HepG2 (cell line): Measurements from ENCODE around the gene TRAPPC12. TPM values are rescaled to one million over a fixed set of nuclear protein-coding genes. Genes with fewer than 3 reads are reported as not detected.

Experiments
- ATAC-seq: fragments of 200-7000 bp; cut with Tn5 transposase; 3 replicates; pipeline ENCODE4 v1.9.1; 2020; ENCODE audit warnings: mild to moderate bottlenecking, moderate library complexity
- BruUV-seq: library from RNA; stranded (reverse); fragments of 400-500 nt; replicated peaks from 2 replicates; lab custom pipeline; 2021; lab: Mats Ljungman, UMichigan
- CTCF ChIA-PET: fragments of 300-600 bp; formaldehyde crosslinking; extraction: SDS; loops from one replicate; lab custom pipeline; 2021; ENCODE audit warnings: low total read pairs, inconsistent platforms, low intra/inter-chr PET ratio; lab: Yijun Ruan, JAX
- POLR2A ChIA-PET: fragments of 350-600 bp; sonication (Branson Sonifier 250); formaldehyde crosslinking; loops from one replicate; lab custom pipeline; 2020; ENCODE audit warnings: antibody characterized with exemption, inconsistent platforms; lab: Yijun Ruan, JAX
- DNase-seq: peaks from one replicate; pipeline ENCODE4 v3.0.0-alpha.2; 2015; ENCODE audit warnings: low spot score
- FAIRE-seq: peaks from 3 replicates; lab custom pipeline; 2011; peaks lifted over from hg19 to GRCh38; lab: Jason Lieb, UNC
- H2AFZ ChIP-seq: one replicate; pipeline ENCODE4 v1.6.1; 2011; ENCODE audit warnings: low read length, inconsistent platforms
- H3K27ac ChIP-seq: fragments of 300-600 bp; 3 replicates; pipeline ENCODE4 v1.8.0; 2011; ENCODE audit warnings: mixed run types, mild to moderate bottlenecking, mixed read lengths, low read length, inconsistent platforms; ENCODE audit not compliant: insufficient read depth; ENCODE audit errors: extremely low read length
- H3K27me3 ChIP-seq, 2 experiments: fragments of 200-600 bp in 1 of 2; 2 replicates in 1 of 2; 3 replicates in 1 of 2; pipeline versions ENCODE4 v1.6.0 to v1.8.0; 2011; ENCODE audit warnings: low read length in 2 of 2, mild to moderate bottlenecking in 2 of 2, moderate library complexity in 2 of 2, inconsistent platforms in 1 of 2; ENCODE audit not compliant: insufficient read depth in 2 of 2, control insufficient read depth in 1 of 2
- H3K36me3 ChIP-seq, 2 experiments: fragments of 200-600 bp in 1 of 2; replicated peaks in 1 of 2; 2 replicates in 1 of 2; 3 replicates in 1 of 2; pipeline versions ENCODE4 v1.5.1 to v1.8.0; 2011; ENCODE audit warnings: low read length in 2 of 2, inconsistent platforms in 1 of 2; ENCODE audit not compliant: insufficient read depth in 2 of 2, control insufficient read depth in 1 of 2
- H3K4me1 ChIP-seq: 2 replicates; pipeline ENCODE4 v1.5.1; 2012; ENCODE audit warnings: low read length, inconsistent platforms; ENCODE audit not compliant: insufficient read depth
- H3K4me2 ChIP-seq: 2 replicates; pipeline ENCODE4 v1.6.0; 2011; ENCODE audit warnings: low read depth, low read length, inconsistent platforms
- H3K4me3 ChIP-seq, 3 experiments: fragments of 200-600 bp in 1 of 3; sonication (generic), shearing (Covaris generic) in 1 of 3; replicated peaks in 1 of 3; 2 replicates each; pipeline ENCODE4 v1.5.1; 2011 to 2016; ENCODE audit warnings: low read length in 3 of 3, inconsistent platforms in 2 of 3, low read depth in 2 of 3, mild to moderate bottlenecking in 2 of 3, control low read depth in 1 of 3, mixed read lengths in 1 of 3; ENCODE audit not compliant: insufficient read depth in 1 of 3
- H3K79me2 ChIP-seq: one replicate; pipeline ENCODE4 v1.6.1; 2011; ENCODE audit warnings: low read length, inconsistent platforms; ENCODE audit not compliant: insufficient read depth
- H3K9ac ChIP-seq: 2 replicates; pipeline ENCODE4 v1.6.0; 2011; ENCODE audit warnings: mild to moderate bottlenecking, low read depth, low read length, inconsistent platforms; ENCODE audit not compliant: insufficient read depth
- H3K9me3 ChIP-seq: 2 replicates; pipeline ENCODE4 v1.5.1; 2012; ENCODE audit warnings: mild to moderate bottlenecking, low read length
- H4K20me1 ChIP-seq: 2 replicates; pipeline ENCODE4 v1.6.0; 2011; ENCODE audit warnings: inconsistent platforms, mild to moderate bottlenecking, low read length, moderate library complexity; ENCODE audit not compliant: insufficient read depth
- AGO2 ChIP-seq: fragments of 200-400 bp; formaldehyde crosslinking; optimal IDR thresholded peaks from 2 replicates; pipeline ENCODE3; 2017; ENCODE audit warnings: mild to moderate bottlenecking, low read depth, low read length, moderate library complexity
- CEBPB ChIP-seq: IDR thresholded peaks from 2 replicates; pipeline ENCODE4 v1.6.1; 2011; ENCODE audit warnings: low read depth, low read length, improper control_type of control experiment, borderline replicate concordance
- CEBPG ChIP-seq: IDR thresholded peaks from 2 replicates; pipeline ENCODE4 v1.6.1; 2016
- CREB1 ChIP-seq, 2 experiments: fragments of 450-650 bp in 1 of 2; IDR thresholded peaks; 2 replicates each; pipeline ENCODE4 v1.6.1; 2016 to 2017; ENCODE audit warnings: control low read depth in 1 of 2, mild to moderate bottlenecking in 1 of 2, missing compliant biosample characterization in 1 of 2, missing genetic modification characterization in 1 of 2
- RAD21 ChIP-seq: fragments of 450-650 bp; formaldehyde crosslinking; IDR thresholded peaks from 2 replicates; pipeline ENCODE4 v1.5.0; 2020; ENCODE audit warnings: mild to moderate bottlenecking
- SMC3 ChIP-seq: IDR thresholded peaks from 2 replicates; pipeline ENCODE4 v1.6.1; 2011; ENCODE audit warnings: low read length, improper control_type of control experiment
- STAG1 ChIP-seq: sonication (generic); formaldehyde crosslinking; IDR thresholded peaks from 2 replicates; pipeline ENCODE4 v1.4.0; 2020; ENCODE audit warnings: missing genetic modification reagents
- ZC3H13 ChIP-seq: sonication (generic); formaldehyde crosslinking; IDR thresholded peaks from 2 replicates; pipeline ENCODE4 v1.8.1; 2023; ENCODE audit warnings: mild to moderate bottlenecking, missing genetic modification reagents, moderate library complexity
- ZNF274 ChIP-seq: sonication (generic); formaldehyde crosslinking; IDR thresholded peaks from 2 replicates; pipeline ENCODE4 v1.5.1; 2020; ENCODE audit warnings: mild to moderate bottlenecking, missing genetic modification reagents
- ZNF354B ChIP-seq: sonication (generic); formaldehyde crosslinking; IDR thresholded peaks from 2 replicates; pipeline ENCODE4 v1.8.0; 2022; ENCODE audit warnings: mild to moderate bottlenecking, missing genetic modification reagents
- WGBS: methylation state at CpG from one replicate; pipeline ENCODE4 v1.1.6; 2017; ENCODE audit warnings: low lambda C conversion rate; 5-methylcytosine and 5-hydroxymethylcytosine counted together
- in situ Hi-C: cut with HindIII; loops from 2 replicates; pipeline ENCODE4 v1.10.0; 2017; ENCODE audit warnings: low pct_unique_long_range_greater_than_20kb; ENCODE audit not compliant: extremely low pct_ligation_motif_present
- intact Hi-C: fragments of 100-400 bp; cut with micrococcal nuclease; formaldehyde crosslinking; loops from one replicate; pipeline ENCODE4 v1.10.0; 2022; ENCODE audit not compliant: unreplicated experiment
- polyA plus RNA-seq, 8 experiments: library from polyadenylated mRNA; depleted of rRNA in 3 of 8; stranded (reverse) in 7 of 8; unstranded in 1 of 8; fragments of >200 nt; fragmentation: Illumina TruSeq in 4 of 8; extraction: Trizol in 4 of 8; gene quantifications; 2 replicates each; pipeline versions ENCODE4 v1.2.1 to v1.2.3, GENCODE V29; 2011 to 2016; ENCODE audit warnings: low read depth in 4 of 8, missing spikeins in 1 of 8, mixed read lengths in 1 of 8; ENCODE audit not compliant: insufficient read depth in 1 of 8
- total RNA-seq, 5 experiments: library from RNA; depleted of rRNA; stranded (reverse); fragments of >200 nt; fragmentation: Illumina TruSeq; extraction: Trizol; gene quantifications; 2 replicates each; pipeline ENCODE4 v1.2.3, GENCODE V29; 2016; ENCODE audit warnings: low read depth in 1 of 5
- TF ChIP-seq, protein P1 (sequence below): sonication (generic); formaldehyde crosslinking; IDR thresholded peaks from 2 replicates; pipeline ENCODE4 v1.8.0; 2022; ENCODE audit warnings: missing genetic modification reagents, mild to moderate bottlenecking, moderate library complexity, borderline replicate concordance
- TF ChIP-seq, protein P2 (sequence below): sonication (generic); formaldehyde crosslinking; IDR thresholded peaks from 2 replicates; pipeline ENCODE4 v1.5.0; 2020; ENCODE audit warnings: mild to moderate bottlenecking, missing genetic modification reagents, moderate library complexity
- TF ChIP-seq, protein P3 (sequence below): IDR thresholded peaks from 2 replicates; pipeline ENCODE4 v1.6.1; 2012; ENCODE audit warnings: low read depth, low read length, improper control_type of control experiment

Gene TRAPPC12
- total and polyA plus RNA-seq, 2 of the 13 experiments (the other 11 are each of a cell fraction or from before 2014, with no cell fraction given), result 46.4 to 97.7 TPM

DNA sequence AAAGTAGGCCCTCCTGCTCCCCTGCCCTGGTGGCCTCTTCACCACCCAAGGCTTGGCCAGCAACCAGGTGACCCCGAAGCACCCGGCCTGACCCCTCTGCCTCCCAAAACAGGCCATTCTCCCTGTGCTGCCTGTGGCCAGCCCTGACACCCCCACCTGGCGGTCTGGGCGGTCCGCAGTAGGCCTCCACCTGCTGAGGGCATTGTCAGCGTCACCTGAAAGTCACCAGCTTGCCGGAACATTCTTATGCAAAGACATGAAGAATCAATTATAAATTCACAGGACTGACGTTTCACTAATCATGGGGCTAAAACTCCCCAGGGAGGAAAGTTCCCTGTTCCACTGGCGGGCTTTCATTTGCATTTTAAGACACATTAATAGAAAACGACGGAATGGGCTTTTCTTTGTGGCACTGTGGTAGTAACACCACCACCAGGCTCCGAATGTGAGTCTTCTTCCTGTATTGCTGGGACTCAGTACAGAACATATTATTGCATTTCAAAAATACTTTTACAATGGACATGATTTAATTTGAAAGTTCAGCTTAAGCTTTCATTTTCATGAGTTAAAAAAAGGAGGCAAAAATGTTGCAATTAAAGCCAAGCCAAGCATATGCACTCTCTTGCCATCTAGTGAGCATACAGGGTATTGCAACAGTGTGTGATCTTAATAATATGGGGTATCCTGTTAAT lies 82.5 kb downstream of the TRAPPC12 start:
- Histone ChIP-seq H3K27ac (no peak overlapping the region), H3K36me3 (peaks cover 11 to 20% of the 10 kb centered on the region in 2 experiments; a peak in 4 of 5 replicates), H3K9me3 (no peaks in the 10 kb centered on the region), H3K9ac (no peak overlapping the region), H3K4me1 (peaks cover 39% of the 10 kb centered on the region), H3K79me2 (no peaks in the 10 kb centered on the region), H3K27me3 (no peaks in the 10 kb centered on the region), H4K20me1 (no peaks in the 10 kb centered on the region), H3K4me2 (no peak overlapping the region), H2AFZ (no peak overlapping the region), H3K4me3 (no peak overlapping the region)
- TF ChIP-seq CEBPB (peak; percentile 90), CEBPG (CRISPR knock-in tag) (peak; percentile 81), ZC3H13 (no peak), STAG1 (CRISPR knock-in tag) (peak; percentile 67), ZNF274 (CRISPR knock-in tag) (0 out of 2 replicates have a peak, but pooled peaks have one; percentile 23), AGO2 (peak; percentile 6), CREB1 (IDR thresholded peaks at IDR 0.05) (no peak), CREB1 (CRISPR knock-in tag; IDR thresholded peaks at IDR 0.05) (0 out of 2 replicates have a peak, but pooled peaks have one; percentile 18), SMC3 (peak; percentile 77), ZNF354B (CRISPR knock-in tag) (no peak), RAD21 (CRISPR knock-in tag) (0 out of 2 replicates have a peak, but pooled peaks have one; percentile 54)
- TF ChIP-seq, protein P1, sequence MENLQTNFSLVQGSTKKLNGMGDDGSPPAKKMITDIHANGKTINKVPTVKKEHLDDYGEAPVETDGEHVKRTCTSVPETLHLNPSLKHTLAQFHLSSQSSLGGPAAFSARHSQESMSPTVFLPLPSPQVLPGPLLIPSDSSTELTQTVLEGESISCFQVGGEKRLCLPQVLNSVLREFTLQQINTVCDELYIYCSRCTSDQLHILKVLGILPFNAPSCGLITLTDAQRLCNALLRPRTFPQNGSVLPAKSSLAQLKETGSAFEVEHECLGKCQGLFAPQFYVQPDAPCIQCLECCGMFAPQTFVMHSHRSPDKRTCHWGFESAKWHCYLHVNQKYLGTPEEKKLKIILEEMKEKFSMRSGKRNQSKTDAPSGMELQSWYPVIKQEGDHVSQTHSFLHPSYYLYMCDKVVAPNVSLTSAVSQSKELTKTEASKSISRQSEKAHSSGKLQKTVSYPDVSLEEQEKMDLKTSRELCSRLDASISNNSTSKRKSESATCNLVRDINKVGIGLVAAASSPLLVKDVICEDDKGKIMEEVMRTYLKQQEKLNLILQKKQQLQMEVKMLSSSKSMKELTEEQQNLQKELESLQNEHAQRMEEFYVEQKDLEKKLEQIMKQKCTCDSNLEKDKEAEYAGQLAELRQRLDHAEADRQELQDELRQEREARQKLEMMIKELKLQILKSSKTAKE (CRISPR knock-in tag), result no peak
- TF ChIP-seq, protein P2, sequence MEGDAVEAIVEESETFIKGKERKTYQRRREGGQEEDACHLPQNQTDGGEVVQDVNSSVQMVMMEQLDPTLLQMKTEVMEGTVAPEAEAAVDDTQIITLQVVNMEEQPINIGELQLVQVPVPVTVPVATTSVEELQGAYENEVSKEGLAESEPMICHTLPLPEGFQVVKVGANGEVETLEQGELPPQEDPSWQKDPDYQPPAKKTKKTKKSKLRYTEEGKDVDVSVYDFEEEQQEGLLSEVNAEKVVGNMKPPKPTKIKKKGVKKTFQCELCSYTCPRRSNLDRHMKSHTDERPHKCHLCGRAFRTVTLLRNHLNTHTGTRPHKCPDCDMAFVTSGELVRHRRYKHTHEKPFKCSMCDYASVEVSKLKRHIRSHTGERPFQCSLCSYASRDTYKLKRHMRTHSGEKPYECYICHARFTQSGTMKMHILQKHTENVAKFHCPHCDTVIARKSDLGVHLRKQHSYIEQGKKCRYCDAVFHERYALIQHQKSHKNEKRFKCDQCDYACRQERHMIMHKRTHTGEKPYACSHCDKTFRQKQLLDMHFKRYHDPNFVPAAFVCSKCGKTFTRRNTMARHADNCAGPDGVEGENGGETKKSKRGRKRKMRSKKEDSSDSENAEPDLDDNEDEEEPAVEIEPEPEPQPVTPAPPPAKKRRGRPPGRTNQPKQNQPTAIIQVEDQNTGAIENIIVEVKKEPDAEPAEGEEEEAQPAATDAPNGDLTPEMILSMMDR, result peak; percentile 71
- TF ChIP-seq, protein P3, sequence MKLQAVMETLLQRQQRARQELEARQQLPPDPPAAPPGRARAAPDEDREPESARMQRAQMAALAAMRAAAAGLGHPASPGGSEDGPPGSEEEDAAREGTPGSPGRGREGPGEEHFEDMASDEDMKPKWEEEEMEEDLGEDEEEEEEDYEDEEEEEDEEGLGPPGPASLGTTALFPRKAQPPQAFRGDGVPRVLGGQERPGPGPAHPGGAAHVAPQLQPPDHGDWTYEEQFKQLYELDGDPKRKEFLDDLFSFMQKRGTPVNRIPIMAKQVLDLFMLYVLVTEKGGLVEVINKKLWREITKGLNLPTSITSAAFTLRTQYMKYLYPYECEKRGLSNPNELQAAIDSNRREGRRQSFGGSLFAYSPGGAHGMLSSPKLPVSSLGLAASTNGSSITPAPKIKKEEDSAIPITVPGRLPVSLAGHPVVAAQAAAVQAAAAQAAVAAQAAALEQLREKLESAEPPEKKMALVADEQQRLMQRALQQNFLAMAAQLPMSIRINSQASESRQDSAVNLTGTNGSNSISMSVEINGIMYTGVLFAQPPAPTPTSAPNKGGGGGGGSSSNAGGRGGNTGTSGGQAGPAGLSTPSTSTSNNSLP, result peak; percentile 70; the same call in 1 of the 2 replicates
- ChIA-PET POLR2A (interaction anchor here (1.1 to 1.4 kb wide), 2 partner anchors 19 to 57 kb away, joined by 3 read pairs; no protein-coding TSS in a partner anchor), CTCF (interaction anchor here (0.9 to 1.5 kb wide), 3 partner anchors 36 to 189 kb away, joined by 3 to 9 read pairs (median 4); no protein-coding TSS in a partner anchor)
- peak; percentile 87 for FAIRE-seq
- BruUV-seq, result no TSS peak
- DNase-seq, result peak; percentile 69
- WGBS, result 83% methylated on average over 12 of the region's 12 CpGs
- no peak for ATAC-seq
- in situ Hi-C loops (no loop called here), intact Hi-C loops (loop anchor here (1.0 kb wide), 2 partner anchors 38 to 189 kb away; no protein-coding TSS in a partner anchor)
